SK-N-SH (cell line): ENCODE results near the gene SH3BP1. TPM values are rescaled to one million over a fixed set of nuclear protein-coding genes. Genes with fewer than 3 reads are reported as not detected.

Experiments used
- CTCF ChIA-PET: fragments of 300-600, 350-600 bp; formaldehyde crosslinking; extraction: SDS; loops from one replicate; lab custom pipeline; 2021; lab: Yijun Ruan, JAX
- POLR2A ChIA-PET: fragments of 350-600 bp; sonication (Branson Sonifier 250); formaldehyde crosslinking; extraction: SDS; loops from one replicate; lab custom pipeline; 2020; ENCODE audit warnings: antibody characterized with exemption, inconsistent platforms; lab: Yijun Ruan, JAX
- DNase-seq: peaks from one replicate; pipeline ENCODE4 v3.0.0; 2012
- H2AFZ ChIP-seq: fragments of 200-600 bp; sonication (generic); 2 replicates; pipeline ENCODE4 v1.8.1; 2016; ENCODE audit warnings: antibody characterized with exemption, mild to moderate bottlenecking, low read depth
- H3F3A ChIP-seq: fragments of 200-600 bp; sonication (generic); replicated peaks from 2 replicates; pipeline ENCODE3; 2016; ENCODE audit warnings: antibody characterized with exemption, mild to moderate bottlenecking; ENCODE audit not compliant: insufficient read depth
- H3K27ac ChIP-seq, 2 experiments: fragments of 200-500 bp in 1 of 2; fragments of 200-600 bp in 1 of 2; sonication (Bioruptor generic) in 1 of 2; sonication (generic), shearing (Covaris generic) in 1 of 2; 2 replicates each; pipeline versions ENCODE4 v1.5.1 to v1.6.1; 2014 to 2016; ENCODE audit warnings: low read depth in 2 of 2, inconsistent platforms in 1 of 2, low read length in 1 of 2, mild to moderate bottlenecking in 1 of 2, mixed read lengths in 1 of 2
- H3K27me3 ChIP-seq: fragments of 200-600 bp; sonication (generic), shearing (Covaris generic); 2 replicates; pipeline ENCODE4 v1.6.1; 2016; ENCODE audit warnings: mixed run types; ENCODE audit not compliant: insufficient read depth
- H3K36me3 ChIP-seq, 2 experiments: fragments of 200-500 bp in 1 of 2; fragments of 200-600 bp in 1 of 2; sonication (Bioruptor generic) in 1 of 2; sonication (generic) in 1 of 2; replicated peaks in 1 of 2; 2 replicates each; pipeline versions ENCODE3 to v1.5.1; 2014 to 2016; ENCODE audit warnings: low read length in 1 of 2, mild to moderate bottlenecking in 1 of 2; ENCODE audit not compliant: insufficient read depth in 2 of 2, control insufficient read depth in 1 of 2
- H3K4me1 ChIP-seq, 2 experiments: fragments of 200-500 bp in 1 of 2; fragments of 200-600 bp in 1 of 2; sonication (Bioruptor generic) in 1 of 2; sonication (generic), shearing (Covaris generic) in 1 of 2; 2 replicates each; pipeline versions ENCODE4 v1.5.1 to v1.6.1; 2014 to 2016; ENCODE audit warnings: low read depth in 1 of 2, low read length in 1 of 2, mixed run types in 1 of 2; ENCODE audit not compliant: insufficient read depth in 2 of 2, control insufficient read depth in 1 of 2
- H3K4me2 ChIP-seq: fragments of 200-600 bp; sonication (generic), shearing (Covaris generic); 2 replicates; pipeline ENCODE4 v1.6.1; 2017; ENCODE audit warnings: mixed run types
- H3K4me3 ChIP-seq, 2 experiments: fragments of 200-500 bp in 1 of 2; fragments of 200-600 bp in 1 of 2; sonication (Bioruptor generic) in 1 of 2; sonication (generic), shearing (Covaris generic) in 1 of 2; 2 replicates each; pipeline versions ENCODE4 v1.5.1 to v1.8.1; 2014 to 2016; ENCODE audit warnings: low read depth in 2 of 2, inconsistent platforms in 1 of 2, low read length in 1 of 2, mild to moderate bottlenecking in 1 of 2, mixed read lengths in 1 of 2, moderate library complexity in 1 of 2
- H3K79me2 ChIP-seq: fragments of 200-600 bp; sonication (generic); 2 replicates; pipeline ENCODE4 v1.8.1; 2017; ENCODE audit warnings: mild to moderate bottlenecking; ENCODE audit not compliant: insufficient read depth
- H3K9ac ChIP-seq: fragments of 200-600 bp; sonication (generic); 2 replicates; pipeline ENCODE4 v1.6.1; 2017; ENCODE audit warnings: mixed run types
- H3K9me2 ChIP-seq: fragments of 200-600 bp; sonication (generic); 2 replicates; pipeline ENCODE4 v1.6.1; 2017; ENCODE audit warnings: mixed run types
- H3K9me3 ChIP-seq: fragments of 200-600 bp; sonication (generic); 2 replicates; pipeline ENCODE4 v1.6.1; 2017; ENCODE audit warnings: mixed run types, mild to moderate bottlenecking, moderate library complexity
- H4K20me1 ChIP-seq: fragments of 200-600 bp; sonication (generic); 2 replicates; pipeline ENCODE4 v1.6.1; 2017; ENCODE audit warnings: mild to moderate bottlenecking, mixed run types; ENCODE audit not compliant: insufficient read depth
- CHD2 ChIP-seq: fragments of 150-350 bp; IDR thresholded peaks from 2 replicates; pipeline ENCODE4 v1.6.1; 2018; ENCODE audit warnings: low read length; ENCODE audit not compliant: partially characterized antibody
- FOSL2 ChIP-seq: IDR thresholded peaks from 2 replicates; pipeline ENCODE4 v1.4.0; 2012; ENCODE audit warnings: low read depth, mild to moderate bottlenecking, moderate library complexity, borderline replicate concordance
- GABPA ChIP-seq: IDR thresholded peaks from 2 replicates; pipeline ENCODE4 v1.4.0; 2012; ENCODE audit warnings: low read depth, mild to moderate bottlenecking
- GATA2 ChIP-seq: sonication (generic); formaldehyde crosslinking; IDR thresholded peaks from 2 replicates; pipeline ENCODE4 v1.5.0; 2020; ENCODE audit warnings: mild to moderate bottlenecking, missing genetic modification reagents
- JUND ChIP-seq: IDR thresholded peaks from 2 replicates; pipeline ENCODE4 v1.4.0; 2012
- NFIC ChIP-seq: IDR thresholded peaks from 2 replicates; pipeline ENCODE4 v1.4.0; 2012; ENCODE audit warnings: borderline replicate concordance
- POLR2AphosphoS5 ChIP-seq: IDR thresholded peaks from 2 replicates; pipeline ENCODE4 v1.6.1; 2012; ENCODE audit warnings: low read depth, low read length
- TCF12 ChIP-seq: IDR thresholded peaks from 2 replicates; pipeline ENCODE4 v1.4.0; 2012
- TEAD4 ChIP-seq: IDR thresholded peaks from 2 replicates; pipeline ENCODE4 v1.4.0; 2012; ENCODE audit warnings: mild to moderate bottlenecking, borderline replicate concordance; ENCODE audit not compliant: insufficient read depth
- YY1 ChIP-seq: IDR thresholded peaks from 2 replicates; pipeline ENCODE4 v1.4.0; 2012; ENCODE audit warnings: low read depth, mild to moderate bottlenecking
- WGBS: methylation state at CpG from one replicate; pipeline ENCODE4 v1.1.6; 2017; ENCODE audit warnings: low lambda C conversion rate; 5-methylcytosine and 5-hydroxymethylcytosine counted together
- polyA plus RNA-seq, 3 experiments: library from polyadenylated mRNA; depleted of rRNA; stranded (reverse); fragments of >200 nt; gene quantifications; 2 replicates each; pipeline ENCODE4 v1.2.3, GENCODE V29; 2012
- TF ChIP-seq, protein P1 (sequence below): IDR thresholded peaks from 2 replicates; pipeline ENCODE4; 2012

SH3BP1 gene
- polyA plus RNA-seq, 1 of the 3 experiments (the other 2 are of a cell fraction): 8.9 TPM

DNA sequence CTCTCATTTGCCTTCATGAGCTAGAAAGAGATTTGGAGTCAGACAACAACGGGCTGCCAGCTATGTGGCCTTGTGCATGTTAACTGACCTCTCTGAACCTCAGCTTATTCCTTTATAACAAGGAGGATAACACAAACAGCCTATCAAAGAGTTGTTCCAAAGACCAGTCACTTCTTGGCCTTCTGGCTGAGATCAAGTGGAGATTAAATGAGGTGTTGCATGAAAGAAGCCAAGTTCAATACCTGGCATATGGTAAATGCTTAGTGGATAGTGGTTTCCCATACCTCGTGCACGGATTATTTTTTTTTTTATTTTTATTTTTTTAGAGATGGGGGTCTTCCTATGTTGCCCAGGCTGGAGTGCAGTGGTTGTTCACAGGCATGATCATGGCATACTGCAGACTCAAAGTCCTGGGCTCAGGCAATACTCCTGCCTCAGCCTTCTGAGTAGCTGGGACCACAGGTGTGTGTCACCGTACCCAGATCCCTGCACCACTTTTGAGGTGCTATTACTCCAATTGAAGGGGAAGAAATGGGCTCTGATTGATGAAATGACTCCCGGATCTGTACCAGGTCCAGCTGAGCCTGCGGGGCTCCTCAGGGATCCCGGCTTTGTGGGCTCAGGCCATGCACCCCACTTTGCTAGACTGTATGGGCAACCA is 40.9 kb downstream of the SH3BP1 start:
- no peak overlapping the region for H2AFZ ChIP-seq
- H3K9ac ChIP-seq: no peak overlapping the region
- peaks cover 37% of the 10 kb centered on the region for H3K79me2 ChIP-seq
- no peaks in the 10 kb centered on the region for H3K27me3 ChIP-seq
- TF ChIP-seq GATA2 (no peak), JUND (peak; percentile 16), POLR2AphosphoS5 (peak; percentile 49; the same call in 1 of the 2 replicates)
- TF ChIP-seq, protein P1, sequence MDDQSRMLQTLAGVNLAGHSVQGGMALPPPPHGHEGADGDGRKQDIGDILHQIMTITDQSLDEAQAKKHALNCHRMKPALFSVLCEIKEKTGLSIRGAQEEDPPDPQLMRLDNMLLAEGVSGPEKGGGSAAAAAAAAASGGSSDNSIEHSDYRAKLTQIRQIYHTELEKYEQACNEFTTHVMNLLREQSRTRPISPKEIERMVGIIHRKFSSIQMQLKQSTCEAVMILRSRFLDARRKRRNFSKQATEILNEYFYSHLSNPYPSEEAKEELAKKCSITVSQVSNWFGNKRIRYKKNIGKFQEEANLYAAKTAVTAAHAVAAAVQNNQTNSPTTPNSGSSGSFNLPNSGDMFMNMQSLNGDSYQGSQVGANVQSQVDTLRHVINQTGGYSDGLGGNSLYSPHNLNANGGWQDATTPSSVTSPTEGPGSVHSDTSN: 0 out of 2 replicates have a peak, but pooled peaks have one; percentile 18
- CTCF ChIA-PET: interaction anchor here (0.9 to 44.3 kb wide), 13 partner anchors 10 to 119 kb away, joined by 3 to 898 read pairs (median 11); partner anchors contain the start of genes PDXP, SH3BP1 and TRIOBP
- WGBS: 80% methylated on average over 5 of the region's 7 CpGs
- H3K4me1 ChIP-seq: peaks cover 10 to 15% of the 10 kb centered on the region in 2 experiments; a peak in 2 of 4 replicates
- peaks cover 45% of the 10 kb centered on the region for H4K20me1 ChIP-seq
- H3K36me3 ChIP-seq: peaks cover 17 to 29% of the 10 kb centered on the region in 2 experiments
- peaks cover 59% of the 10 kb centered on the region for H3F3A ChIP-seq
- H3K9me3 ChIP-seq: no peaks in the 10 kb centered on the region
- POLR2A ChIA-PET: interaction anchor here (1.1 to 2.0 kb wide), 4 partner anchors 9 to 46 kb away, joined by 3 to 6 read pairs (median 5); no protein-coding TSS in a partner anchor
- H3K9me2 ChIP-seq: no peaks in the 10 kb centered on the region
- H3K4me3 ChIP-seq: no peak overlapping the region
- H3K27ac ChIP-seq: peak overlapping the region in 1 of 2 experiments; percentile 94; a peak in 2 of 4 replicates
- no peak overlapping the region; the same call in 1 of the 2 replicates for H3K4me2 ChIP-seq
- DNase-seq: no peak

GRCh38 chr22:37681001-37681424 is 41.5 kb downstream of the SH3BP1 start:
- Histone ChIP-seq H3K4me2 (no peak overlapping the region; the same call in 1 of the 2 replicates), H3K9me3 (no peaks in the 10 kb centered on the region), H3K4me3 (no peak overlapping the region), H3K27ac (peak overlapping the region in 1 of 2 experiments; percentile 94; a peak in 2 of 4 replicates), H3K36me3 (peaks cover 17 to 29% of the 10 kb centered on the region in 2 experiments), H3K27me3 (no peaks in the 10 kb centered on the region), H3F3A (peaks cover 61% of the 10 kb centered on the region), H3K4me1 (peaks cover 10% of the 10 kb centered on the region in 2 experiments; a peak in 2 of 4 replicates), H2AFZ (no peak overlapping the region), H4K20me1 (peaks cover 45% of the 10 kb centered on the region)
- no peak for DNase-seq
- WGBS: 75% methylated on average over 2 of the region's 2 CpGs
- POLR2A ChIA-PET: interaction anchor here (0.6 to 2.0 kb wide), 6 partner anchors 10 to 73 kb away, joined by 3 to 6 read pairs (median 4); no protein-coding TSS in a partner anchor
- TF ChIP-seq TEAD4 (no peak), NFIC (no peak), TCF12 (no peak), GABPA (0 out of 2 replicates have a peak, but pooled peaks have one; percentile 12), CHD2 (no peak), YY1 (no peak), POLR2AphosphoS5 (peak; percentile 29; the same call in 1 of the 2 replicates), FOSL2 (peak; percentile 21; the same call in 1 of the 2 replicates), JUND (0 out of 2 replicates have a peak, but pooled peaks have one; percentile 1)
- TF ChIP-seq, all 33 proteins: peak for 4
- CTCF ChIA-PET: interaction anchor here (0.6 to 44.3 kb wide), 26 partner anchors 10 to 225 kb away, joined by 3 to 898 read pairs (median 5); partner anchors contain the start of genes GGA1, MICALL1, PDXP and SH3BP1
- no peaks in the 10 kb centered on the region for H3K9me2 ChIP-seq
- peaks cover 30% of the 10 kb centered on the region for H3K79me2 ChIP-seq
- no peak overlapping the region for H3K9ac ChIP-seq
